Activated T-cell treated with anti-CD3 and anti-CD28 coated beads, Interleukin-2, amount 50 U/mL, for 48 hours (primary cell): ENCODE data around the gene IVD.
A peak's percentile ranks its signal among the peaks of the same experiment; 100 is the strongest.

Source experiments
- DNase-seq, 2 experiments: peaks; one replicate each; pipeline ENCODE4 v3.0.0-alpha.2; 2020

IVD gene

GRCh38 chr15:40463279-40463678, 57.7 kb downstream of the IVD start:
- no peak for DNase-seq

GRCh38 chr15:40463886-40464545, 58.4 kb downstream of the IVD start:
- no peak for DNase-seq

- DNase-seq, result no peak
These were observed 59.1 kb downstream of the IVD start for GRCh38 chr15:40464595-40465185.

GRCh38 chr15:40465939-40466338, 60.3 kb downstream of the IVD start:
- DNase-seq, result no peak

GRCh38 chr15:40466426-40467260, 61.0 kb downstream of the IVD start:
- no peak for DNase-seq

GRCh38 chr15:40467261-40467615, 61.6 kb downstream of the IVD start:
- no peak for DNase-seq

GRCh38 chr15:40468898-40469331, 63.3 kb downstream of the IVD start:
- no peak for DNase-seq

GRCh38 chr15:40469776-40470390, 64.3 kb downstream of the IVD start:
- no peak for DNase-seq

- DNase-seq, result peak; percentile 57 to 67
These were observed 65.0 kb downstream of the IVD start, which contains the start of gene CHST14 for GRCh38 chr15:40470423-40471104. CHST14 (plus strand) TSS chr15:40470984; CDS start chr15:40471214, 230 bp downstream.
